Fibroblast of skin of left quadriceps (primary cell): Measurements from ENCODE around the gene EVX1.

Experiments used
- DNase-seq, 2 experiments: peaks; one replicate each; pipeline ENCODE4 v3.0.0-alpha.2; 2013; ENCODE audit warnings: low read depth in 2 of 2

Gene EVX1

DNA sequence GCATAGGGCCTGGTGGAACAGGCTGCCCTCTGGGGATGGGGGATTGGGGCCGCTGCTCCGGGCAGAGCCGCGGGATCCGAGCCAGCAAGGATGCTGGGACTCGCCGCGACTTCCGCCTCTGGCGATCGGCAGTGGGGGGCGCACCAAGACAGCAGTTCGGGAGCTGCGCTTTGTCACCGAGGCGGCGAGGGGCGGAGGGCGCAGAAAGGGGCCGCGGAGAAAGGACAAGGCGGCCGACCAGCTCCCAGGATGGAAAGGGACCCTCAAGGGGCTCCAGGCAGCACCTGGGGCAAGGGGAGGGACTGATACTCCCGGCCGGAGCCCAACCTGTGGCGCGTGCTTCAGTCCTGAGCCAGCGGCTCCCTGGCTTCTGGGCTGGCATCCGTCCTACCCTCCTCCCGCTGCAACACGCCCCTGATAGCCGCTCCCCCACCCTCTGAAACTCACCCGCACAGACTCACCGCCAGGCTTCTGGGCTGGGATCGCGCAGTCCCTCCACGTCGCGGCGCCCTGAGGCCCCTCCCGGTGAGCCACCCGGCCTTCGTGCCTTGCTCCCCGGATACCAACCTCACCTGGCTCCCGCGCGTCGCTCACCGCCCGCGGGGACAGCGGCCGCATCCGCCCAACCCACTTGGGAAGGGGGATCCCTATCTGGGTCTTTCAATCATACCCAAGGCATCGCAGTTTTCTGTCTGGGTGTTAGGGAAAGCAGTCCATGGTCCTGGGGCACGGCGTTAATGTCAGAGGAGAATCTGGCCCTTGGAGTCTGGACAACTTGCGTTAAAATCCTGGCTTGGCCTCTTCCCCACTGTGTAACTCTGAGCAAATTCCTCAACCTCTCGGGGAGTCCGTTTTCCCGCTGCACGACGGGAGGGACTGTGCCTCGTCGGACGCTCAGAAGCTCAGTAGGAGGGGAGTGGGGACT lies 7.0 kb upstream of the EVX1 start:
- DNase-seq: no peak

DNA sequence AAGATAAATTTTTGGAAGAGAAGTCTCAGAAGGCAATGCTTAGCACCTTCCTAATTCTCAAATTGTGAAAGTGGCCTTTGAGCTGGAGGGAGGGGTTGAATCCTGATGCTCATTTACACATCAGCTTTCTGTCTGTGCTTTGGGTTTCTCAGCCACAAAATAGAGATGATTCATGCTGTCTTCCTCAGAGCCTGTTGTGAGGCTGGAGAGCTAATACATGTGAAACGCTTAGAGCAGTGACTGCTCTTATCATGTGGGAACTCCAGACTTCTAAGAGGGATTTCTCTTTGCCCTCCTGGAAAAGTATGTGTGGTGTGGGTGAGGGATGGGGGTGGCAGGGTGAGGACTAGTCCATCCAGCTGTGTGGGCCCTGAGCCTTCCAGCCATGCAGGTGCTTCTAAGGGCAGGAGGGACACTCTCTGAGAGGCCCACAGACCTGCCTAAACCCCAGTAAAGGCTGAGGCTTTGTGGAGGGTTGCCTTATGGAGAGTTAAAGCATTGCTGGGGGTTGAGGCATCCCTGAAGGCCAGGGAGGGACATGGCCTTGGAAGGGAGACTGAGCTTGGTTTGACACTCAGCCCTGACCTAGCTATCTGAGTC lies 4.8 kb upstream of the EVX1 start:
- peak in 1 of 2 experiments; percentile 20 for DNase-seq

DNA sequence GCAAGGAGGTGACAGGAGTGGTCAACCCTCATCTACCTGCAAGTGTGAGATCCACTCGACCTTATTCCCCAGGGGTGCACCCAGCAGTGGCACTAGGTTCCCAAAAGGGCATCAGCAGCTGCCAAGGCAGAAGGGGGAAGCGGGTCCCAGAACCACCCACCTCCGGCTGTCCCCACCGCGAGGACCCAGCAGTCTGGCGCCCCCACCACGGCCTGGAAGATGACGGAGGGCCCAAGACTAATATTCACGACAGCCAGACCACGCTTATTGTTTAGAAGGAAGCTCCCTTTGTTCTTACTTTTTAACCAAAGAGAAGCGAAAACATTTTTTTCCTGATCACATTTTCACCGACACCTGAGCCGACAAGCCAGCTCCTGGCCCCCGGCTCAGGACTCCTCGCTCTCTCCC lies 3.6 kb upstream of the EVX1 start:
- no peak for DNase-seq

DNA sequence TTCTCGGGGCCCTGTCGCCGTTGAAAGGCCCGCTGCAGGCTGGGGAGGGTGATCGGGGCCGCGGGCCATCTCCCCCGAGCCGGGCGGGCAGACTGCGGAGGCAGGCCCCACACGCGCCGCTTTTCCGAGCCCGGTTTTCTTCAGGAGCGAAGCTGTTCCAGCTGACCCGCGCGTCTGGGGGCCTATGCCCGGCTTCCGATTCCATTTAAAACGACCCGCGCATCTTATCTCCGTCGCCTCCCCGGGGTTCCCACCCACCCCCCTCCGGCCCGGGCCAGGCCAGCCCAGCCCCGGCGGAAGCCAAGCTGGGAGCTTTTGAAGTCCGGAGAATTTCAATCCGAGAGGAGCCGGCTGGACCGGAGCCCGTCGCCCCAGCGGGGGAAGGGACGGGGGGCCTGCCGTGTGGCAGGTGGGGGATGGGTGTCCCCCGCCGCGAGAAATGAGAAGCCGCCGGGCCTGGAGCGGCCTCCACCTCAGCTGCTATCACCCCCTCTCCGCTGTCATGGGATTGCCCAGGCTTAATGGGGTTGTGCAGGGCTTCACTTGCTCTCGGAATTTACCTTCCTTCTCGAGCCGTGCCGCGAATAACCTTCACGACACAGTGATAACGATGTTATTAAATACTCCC lies 3.1 kb upstream of the EVX1 start:
- no peak for DNase-seq

DNA sequence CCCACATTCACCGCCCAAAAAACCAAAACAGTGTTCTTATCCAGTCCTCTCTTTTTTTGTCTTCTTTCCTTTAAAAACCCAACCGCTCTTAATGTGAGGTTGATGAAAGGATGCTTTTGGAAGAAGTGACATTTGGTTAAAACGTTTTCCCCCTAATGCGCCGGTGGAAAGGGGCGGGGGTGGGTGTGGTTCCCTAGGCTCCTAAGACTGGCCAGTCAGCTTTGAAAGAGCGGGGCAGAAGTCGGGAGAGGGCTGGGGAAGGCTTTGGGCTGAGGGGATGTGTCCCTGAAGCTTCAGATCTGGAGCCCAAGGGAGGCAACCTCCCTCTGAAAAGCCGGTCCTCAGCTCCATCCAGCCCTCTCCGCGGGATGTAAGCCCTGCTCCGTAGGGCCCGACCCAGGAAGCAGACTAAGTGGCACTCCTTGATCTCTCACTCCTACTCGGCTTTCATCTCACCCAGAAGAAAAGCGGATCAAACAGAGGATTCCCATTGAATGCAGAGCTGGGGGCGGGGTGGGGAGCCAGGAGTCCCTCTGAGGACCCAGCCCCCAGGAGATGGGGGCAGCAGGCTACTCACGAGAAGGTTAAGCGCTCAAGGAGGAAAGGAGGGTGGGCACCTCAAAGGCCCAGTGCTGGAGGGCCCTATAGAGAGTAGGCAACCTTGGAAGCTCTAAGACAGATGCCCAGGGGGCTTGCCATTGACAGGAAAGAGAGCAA lies 2.4 kb upstream of the EVX1 start:
- DNase-seq: no peak

DNA sequence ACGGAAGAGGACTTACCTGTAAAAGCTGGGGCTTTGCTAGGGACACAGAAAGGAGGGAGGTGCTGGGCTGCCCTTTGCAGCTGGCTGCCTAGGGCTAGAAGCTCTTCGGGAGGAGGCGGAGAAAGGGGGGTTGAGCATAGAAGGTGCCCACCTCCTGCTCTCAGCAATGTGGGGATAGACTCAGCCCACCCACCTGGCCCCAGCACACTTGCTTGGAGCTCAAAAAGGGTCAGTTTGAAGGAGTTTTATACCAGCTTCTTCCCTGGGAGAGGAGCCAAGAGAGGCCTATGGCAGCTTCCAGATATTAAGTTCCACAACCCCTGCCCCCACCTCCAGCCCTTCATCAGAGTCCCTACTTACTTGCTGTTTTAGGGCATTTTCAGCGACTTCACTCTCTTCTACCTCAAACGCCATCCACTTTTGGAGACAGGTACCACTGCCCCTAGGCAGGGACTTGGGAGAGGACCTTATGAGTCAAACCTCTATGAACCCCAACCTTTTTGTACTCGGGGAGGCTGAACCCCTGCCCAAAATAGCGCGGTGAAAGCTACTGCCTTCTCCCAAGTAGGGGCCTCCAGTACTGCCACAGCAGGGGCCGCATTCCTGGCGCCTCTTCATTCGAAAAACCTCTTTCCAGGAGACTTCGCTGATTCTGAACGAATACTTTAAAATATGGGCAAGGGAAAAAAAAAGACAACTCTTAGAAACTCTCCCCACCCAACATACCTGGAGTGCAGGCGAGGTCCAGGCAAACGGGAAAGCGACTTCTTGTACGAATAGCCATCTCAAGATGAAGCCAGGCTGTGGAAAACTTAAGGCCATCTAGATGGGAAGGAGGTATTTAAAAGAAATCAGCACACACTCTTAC lies 1.2 kb upstream of the EVX1 start:
- DNase-seq: no peak

DNA sequence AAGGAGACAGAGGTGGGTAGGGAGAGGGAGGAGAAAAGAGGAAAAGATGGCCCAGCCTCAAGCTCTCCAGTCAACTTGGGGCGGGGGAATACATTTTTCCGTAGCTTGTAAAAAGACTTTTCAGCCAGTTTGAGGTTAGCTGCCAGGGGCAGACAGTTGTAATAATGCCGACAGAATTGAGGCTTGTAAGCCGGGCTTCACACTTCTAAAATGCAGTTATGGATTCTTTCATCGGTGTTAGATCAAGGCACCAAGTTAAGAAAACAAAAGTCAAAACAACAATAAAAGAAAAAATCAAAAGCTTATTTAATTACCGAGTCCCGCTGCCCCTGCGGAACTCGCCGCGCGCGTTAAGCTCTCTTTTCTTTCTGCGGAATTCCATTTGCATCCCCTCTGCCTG lies 448 bp upstream of the EVX1 start:
- DNase-seq: no peak

DNA sequence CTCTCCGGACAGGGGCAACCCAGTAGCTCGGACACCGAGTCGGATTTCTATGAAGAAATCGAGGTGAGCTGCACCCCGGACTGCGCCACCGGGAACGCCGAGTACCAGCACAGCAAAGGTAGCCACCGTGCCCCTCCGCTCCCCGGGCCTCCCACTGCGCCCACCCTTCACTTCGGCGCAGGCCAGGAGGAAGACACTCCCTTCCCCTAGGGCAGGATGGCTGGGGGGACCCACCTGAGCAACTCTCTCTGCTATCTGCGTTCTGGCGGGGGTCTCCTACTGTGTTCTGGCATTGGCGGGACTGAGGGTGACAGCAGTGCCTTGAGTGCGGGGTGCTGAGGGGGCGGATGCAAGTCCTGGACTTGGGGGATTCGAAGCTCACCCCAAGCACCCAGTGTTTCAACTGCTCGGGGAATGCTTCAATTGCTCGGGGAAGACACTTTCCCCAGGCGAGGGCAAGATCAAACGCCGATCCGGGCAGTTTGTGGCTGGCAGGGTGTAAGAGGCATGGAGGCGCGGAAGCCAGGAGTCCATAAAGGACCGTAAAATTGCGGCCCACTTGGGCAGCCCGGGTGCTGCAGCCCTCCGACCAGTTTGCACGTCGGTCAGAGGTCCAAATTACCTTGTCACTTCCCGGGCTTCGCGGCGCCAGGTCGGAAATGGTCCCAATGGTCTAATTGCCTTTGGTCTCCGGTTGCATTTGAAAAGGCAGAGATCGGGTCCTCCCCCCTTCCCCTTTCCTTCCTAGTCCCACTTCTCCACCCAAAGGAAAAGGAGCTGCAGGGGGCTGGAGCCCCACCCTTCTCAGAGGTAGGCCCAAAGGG lies 950 bp downstream of the EVX1 start:
- no peak for DNase-seq

DNA sequence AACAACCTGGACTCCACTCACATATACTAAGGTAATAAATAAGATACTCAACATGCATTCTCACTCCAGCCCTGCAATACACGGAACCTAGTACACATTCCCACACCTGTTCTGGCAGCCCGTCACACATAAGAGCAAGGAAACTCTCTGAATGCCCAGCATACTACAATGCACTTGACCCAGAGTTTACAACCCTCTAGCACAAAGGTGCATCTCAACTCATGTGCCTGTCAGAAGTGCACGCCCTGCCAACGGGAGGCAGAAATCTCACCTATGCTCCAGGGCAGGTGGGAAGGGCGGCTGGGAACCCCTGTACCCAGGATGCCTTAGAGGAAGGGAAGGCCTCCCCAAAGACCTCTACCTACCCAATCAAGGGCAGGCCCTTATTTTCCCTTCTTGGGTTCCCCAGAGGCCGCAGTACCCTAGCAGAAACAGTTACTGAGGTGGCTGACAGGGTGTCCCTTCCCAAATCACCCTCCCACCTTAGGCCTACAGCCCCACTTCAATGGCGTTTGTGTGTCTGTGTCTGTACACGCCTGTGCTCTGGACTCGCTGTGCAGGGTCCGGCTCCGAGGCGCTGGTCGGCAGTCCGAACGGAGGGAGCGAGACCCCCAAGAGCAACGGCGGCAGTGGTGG lies 2.0 kb downstream of the EVX1 start:
- no peak for DNase-seq

DNA sequence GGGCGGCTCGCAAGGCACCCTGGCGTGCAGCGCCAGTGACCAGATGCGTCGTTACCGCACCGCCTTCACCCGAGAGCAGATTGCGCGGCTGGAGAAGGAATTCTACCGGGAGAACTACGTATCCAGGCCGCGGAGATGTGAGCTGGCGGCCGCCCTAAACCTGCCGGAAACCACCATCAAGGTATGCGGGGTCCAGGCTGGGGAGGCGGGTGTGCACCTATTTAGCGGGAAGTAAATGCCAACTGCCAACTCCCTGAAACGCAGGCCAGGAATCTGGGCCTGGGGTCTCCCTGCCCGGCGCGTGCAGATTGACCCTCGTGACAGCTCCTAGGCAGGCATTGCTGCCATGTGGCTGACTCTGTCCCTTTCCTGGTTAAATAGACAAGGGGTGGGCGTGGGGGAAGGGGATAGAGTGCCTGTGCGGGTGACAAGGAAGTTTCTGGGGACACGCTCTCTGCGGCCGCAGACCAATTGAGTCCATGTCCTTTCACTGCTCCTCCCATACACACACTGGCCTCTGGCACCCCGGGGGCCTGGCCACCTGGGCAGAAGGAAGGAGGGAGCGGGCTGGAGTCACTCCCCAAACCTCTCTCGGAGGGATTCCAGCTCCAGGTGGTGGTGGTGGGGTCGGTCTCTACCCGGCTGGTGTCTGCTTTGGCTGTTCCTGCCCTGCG lies 2.7 kb downstream of the EVX1 start:
- DNase-seq: no peak

DNA sequence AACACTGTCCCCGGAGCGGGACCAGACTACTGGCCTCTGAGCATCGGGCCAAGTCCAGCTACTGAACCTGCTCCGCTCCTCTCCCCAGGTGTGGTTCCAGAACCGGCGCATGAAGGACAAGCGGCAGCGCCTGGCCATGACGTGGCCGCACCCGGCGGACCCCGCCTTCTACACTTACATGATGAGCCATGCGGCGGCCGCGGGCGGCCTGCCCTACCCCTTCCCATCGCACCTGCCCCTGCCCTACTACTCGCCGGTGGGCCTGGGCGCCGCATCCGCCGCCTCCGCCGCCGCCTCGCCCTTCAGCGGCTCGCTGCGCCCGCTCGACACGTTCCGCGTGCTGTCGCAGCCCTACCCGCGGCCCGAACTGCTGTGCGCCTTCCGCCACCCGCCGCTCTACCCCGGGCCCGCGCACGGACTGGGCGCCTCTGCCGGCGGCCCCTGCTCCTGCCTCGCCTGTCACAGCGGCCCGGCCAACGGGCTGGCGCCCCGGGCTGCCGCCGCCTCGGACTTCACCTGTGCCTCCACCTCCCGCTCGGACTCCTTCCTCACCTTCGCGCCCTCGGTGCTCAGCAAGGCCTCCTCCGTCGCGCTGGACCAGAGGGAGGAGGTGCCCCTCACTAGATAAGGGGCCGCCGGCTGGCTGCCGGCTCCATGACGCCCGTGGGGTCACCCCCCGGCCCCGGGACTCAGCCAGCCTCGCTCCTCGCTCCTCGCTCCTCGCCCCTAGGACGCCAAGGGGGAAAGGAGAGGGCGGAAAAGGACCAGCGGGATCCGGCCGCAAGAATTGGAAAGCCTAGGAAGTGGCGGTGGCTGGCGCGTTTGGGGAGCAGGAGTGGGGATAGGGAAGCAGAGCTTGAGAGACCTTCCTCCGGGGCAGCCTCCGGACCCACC lies 3.4 kb downstream of the EVX1 start:
- no peak for DNase-seq

DNA sequence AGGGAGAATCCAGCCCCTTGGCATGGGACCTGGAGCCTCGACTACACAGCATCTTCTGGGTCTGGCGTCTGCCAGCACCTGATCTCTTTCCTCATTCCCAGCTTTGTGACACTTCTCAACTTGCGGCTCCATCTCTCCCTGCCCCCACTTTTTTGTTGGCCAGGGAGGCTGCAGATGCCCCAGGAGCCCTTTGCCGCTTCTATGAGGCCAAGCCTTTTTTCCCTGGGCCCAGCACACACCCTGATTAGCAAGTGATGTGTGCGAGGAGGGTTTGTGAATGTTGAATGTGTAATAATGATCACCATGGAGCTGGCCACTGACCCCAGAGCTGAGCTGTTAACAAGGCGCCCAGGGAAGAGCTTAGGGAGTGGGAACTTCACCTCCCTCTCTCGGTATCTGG lies 4.4 kb downstream of the EVX1 start:
- no peak for DNase-seq

DNA sequence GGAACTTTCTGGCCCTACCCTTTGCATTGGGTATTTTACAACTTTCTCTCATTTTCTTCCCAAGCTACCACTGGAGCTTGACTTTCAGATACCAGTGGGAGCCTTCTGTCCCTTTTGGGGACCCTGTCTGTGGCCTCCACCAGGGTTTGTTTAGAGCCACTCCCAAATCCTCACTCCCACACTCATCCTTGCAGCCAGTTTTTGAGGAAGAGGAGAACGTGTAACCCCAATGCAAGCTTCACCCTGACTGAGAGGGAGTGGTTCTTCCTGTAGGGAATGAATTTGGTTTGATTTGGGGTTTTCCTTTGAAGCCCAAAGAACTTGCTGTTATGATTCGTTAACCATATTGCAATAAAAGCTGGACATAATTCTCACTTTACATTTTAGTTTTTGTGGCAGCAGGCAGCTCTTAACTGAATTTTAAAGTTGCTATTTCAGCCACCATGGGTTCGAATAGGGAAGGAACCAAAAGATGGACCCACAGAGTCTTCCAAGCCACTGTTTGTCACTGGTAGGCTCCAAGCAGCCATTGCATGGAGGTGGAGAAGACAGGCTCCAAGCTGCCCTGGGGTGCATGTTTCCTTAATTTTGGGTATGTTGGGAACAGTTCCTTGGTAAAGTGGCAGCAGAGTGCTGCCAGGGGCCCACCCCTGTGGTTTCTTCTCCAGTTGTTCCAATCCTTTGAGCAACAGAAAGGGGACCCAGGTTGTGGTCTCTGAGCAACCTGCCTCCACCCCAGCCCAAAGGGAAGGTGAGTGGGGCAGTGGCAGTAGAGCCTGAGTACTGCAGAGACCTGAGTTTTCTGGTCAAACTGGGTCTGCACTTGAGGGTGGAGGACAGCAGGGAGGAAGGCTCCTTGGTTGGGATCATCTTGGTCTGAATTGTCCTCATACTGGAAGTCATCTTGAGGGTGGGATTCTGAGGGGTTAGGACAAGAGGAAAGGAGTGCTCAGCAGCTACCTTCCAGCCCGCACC lies 5.1 kb downstream of the EVX1 start:
- no peak for DNase-seq

DNA sequence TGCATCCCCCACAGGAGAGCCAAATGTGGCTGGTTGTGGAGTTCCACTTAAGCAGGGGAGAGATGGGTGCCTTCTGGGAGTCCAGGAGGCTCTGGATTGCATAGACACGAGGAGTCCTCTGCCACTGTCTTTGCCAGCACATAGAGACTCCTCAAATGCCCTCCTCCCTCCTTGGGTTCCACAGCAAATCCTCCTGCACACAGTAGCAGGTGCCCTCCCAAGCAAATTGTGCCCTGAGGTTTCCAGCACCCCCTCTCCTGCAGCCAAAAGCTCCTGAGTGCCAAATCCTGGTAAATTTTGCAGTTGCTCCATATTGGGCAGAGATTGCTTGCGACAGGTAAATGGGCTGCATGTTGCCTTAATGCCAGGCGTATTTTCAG lies 5.8 kb downstream of the EVX1 start:
- DNase-seq: no peak

DNA sequence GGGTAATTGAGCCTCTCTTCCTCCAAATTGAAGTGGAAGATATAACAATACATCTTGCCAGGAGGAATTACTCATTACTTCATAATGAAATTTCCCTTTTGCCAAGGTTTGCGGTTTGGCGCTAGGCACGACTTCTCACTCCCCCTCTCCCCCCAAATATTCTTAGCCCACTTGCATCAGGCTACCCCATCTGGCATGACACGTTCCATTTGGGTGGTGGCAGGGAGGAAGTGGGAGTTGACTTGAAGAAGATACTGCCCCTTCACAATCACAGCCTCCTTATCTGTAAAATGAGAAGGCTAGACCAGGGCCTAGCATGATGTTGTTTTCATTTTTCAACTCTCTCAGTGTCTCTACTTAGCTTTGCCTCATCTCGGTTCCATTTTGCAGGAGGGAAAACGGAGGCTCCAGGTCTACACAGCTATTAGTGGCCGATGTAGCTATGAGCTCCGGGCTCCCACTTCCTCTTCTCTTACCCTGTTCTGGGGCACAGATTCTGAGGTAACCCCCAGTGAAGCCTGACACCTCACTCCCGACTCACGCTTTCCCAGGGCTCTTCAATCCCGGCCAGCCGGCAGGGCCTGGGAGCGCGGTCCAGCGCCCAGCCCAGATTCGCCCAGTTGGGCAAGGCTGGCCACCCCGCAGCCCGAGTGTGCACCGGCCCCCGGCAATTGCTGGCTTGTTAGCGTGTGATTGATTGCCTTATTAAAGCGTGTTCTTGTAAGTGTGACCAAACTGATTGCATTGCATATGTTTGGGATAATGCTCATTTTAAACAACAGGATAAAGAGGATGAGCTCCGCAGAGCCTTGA lies 6.5 kb downstream of the EVX1 start:
- no peak for DNase-seq
